Hepatocyte (in vitro differentiated cells): ENCODE data around the gene SGF29. TPM values are rescaled to one million over a fixed set of nuclear protein-coding genes. Genes with fewer than 3 reads are reported as not detected.
"Not testable (repeated sequence)": the region's sequence is repeated elsewhere in the genome, so short reads cannot be mapped to it uniquely, and the experiment has no call there.

Experiments
- DNase-seq: peaks from one replicate; pipeline ENCODE4 v3.0.0-alpha.2; 2016; ENCODE audit warnings: low spot score
- H2AFZ ChIP-seq: fragments of 200-600 bp; sonication (generic); 2 replicates; pipeline ENCODE4 v1.6.0; 2016; ENCODE audit warnings: antibody characterized with exemption, mild to moderate bottlenecking
- H3K27ac ChIP-seq: fragments of 200-600 bp; sonication (generic); 2 replicates; pipeline ENCODE4 v1.5.1; 2016; ENCODE audit warnings: mild to moderate bottlenecking
- H3K27me3 ChIP-seq: fragments of 200-600 bp; sonication (generic); 2 replicates; pipeline ENCODE4 v1.6.1; 2016
- H3K36me3 ChIP-seq: fragments of 200-600 bp; sonication (generic); replicated peaks from 2 replicates; pipeline ENCODE4 v1.5.1; 2016; ENCODE audit warnings: low read depth; ENCODE audit not compliant: insufficient read depth
- H3K4me1 ChIP-seq: fragments of 200-600 bp; sonication (generic); 2 replicates; pipeline ENCODE4 v1.5.1; 2016; ENCODE audit warnings: mild to moderate bottlenecking, moderate library complexity; ENCODE audit not compliant: insufficient read depth
- H3K4me2 ChIP-seq: fragments of 200-600 bp; sonication (generic); 2 replicates; pipeline ENCODE4 v1.6.0; 2016
- H3K4me3 ChIP-seq: fragments of 200-600 bp; sonication (generic); 2 replicates; pipeline ENCODE4 v1.5.1; 2016; ENCODE audit warnings: mild to moderate bottlenecking
- H3K79me2 ChIP-seq: fragments of 200-600 bp; sonication (generic); 2 replicates; pipeline ENCODE4 v1.6.0; 2017; ENCODE audit warnings: mild to moderate bottlenecking
- H3K9me2 ChIP-seq: fragments of 200-600 bp; sonication (generic); replicated peaks from 2 replicates; pipeline ENCODE4 v1.6.0; 2017; ENCODE audit warnings: mild to moderate bottlenecking; ENCODE audit not compliant: insufficient read depth
- H3K9me3 ChIP-seq: fragments of 200-600 bp; sonication (generic); 2 replicates; pipeline ENCODE4 v1.5.1; 2016; ENCODE audit warnings: low read depth, mild to moderate bottlenecking
- H4K20me1 ChIP-seq: fragments of 200-600 bp; sonication (generic); 2 replicates; pipeline ENCODE4 v1.6.0; 2016; ENCODE audit warnings: mild to moderate bottlenecking; ENCODE audit not compliant: insufficient read depth, poor library complexity, severe bottlenecking
- CTCF ChIP-seq: fragments of 200-600 bp; sonication (generic); IDR thresholded peaks from 2 replicates; pipeline ENCODE4 v1.5.1; 2016; ENCODE audit warnings: antibody characterized with exemption, mild to moderate bottlenecking; ENCODE audit not compliant: poor library complexity
- EZH2 ChIP-seq: fragments of 200-600 bp; sonication (generic); IDR thresholded peaks from 2 replicates; pipeline ENCODE4 v1.6.1; 2016; ENCODE audit warnings: antibody characterized with exemption, mild to moderate bottlenecking, borderline replicate concordance
- EZH2phosphoT487 ChIP-seq: fragments of 200-600 bp; sonication (generic); IDR thresholded peaks from one replicate; pipeline ENCODE4 v1.6.1; 2018; ENCODE audit warnings: antibody characterized with exemption, mild to moderate bottlenecking, low read depth, moderate library complexity; ENCODE audit not compliant: unreplicated experiment, severe bottlenecking
- WGBS: methylation state at CpG from one replicate; pipeline ENCODE4 v1.1.6; 2016; ENCODE audit warnings: low lambda C conversion rate; ENCODE audit errors: missing lambda C conversion rate; 5-methylcytosine and 5-hydroxymethylcytosine counted together
- polyA plus RNA-seq: library from polyadenylated mRNA; unstranded; fragments of >200 nt; fragmentation: Nextera tagmentation; extraction: Ambion mirVana; gene quantifications from 2 replicates; pipeline ENCODE4 v1.2.1, GENCODE V29; 2016
- total RNA-seq: library from RNA; depleted of rRNA; stranded (reverse); fragments of >200 nt; gene quantifications from 2 replicates; pipeline ENCODE4 v1.2.3, GENCODE V29; 2014

SGF29 gene
- total and polyA plus RNA-seq, 2 experiments from 2014 or later: 12.7 to 14.1 TPM

- 96% methylated on average over 22 of the region's 22 CpGs for WGBS
- DNase-seq: no peak
- Histone ChIP-seq H2AFZ (no peak overlapping the region), H3K4me1 (no peaks in the 10 kb centered on the region), H3K4me2 (no peak overlapping the region), H3K79me2 (no peaks in the 10 kb centered on the region), H4K20me1 (no peaks in the 10 kb centered on the region), H3K27ac (no peak overlapping the region), H3K9me3 (no peaks in the 10 kb centered on the region), H3K27me3 (no peaks in the 10 kb centered on the region), H3K4me3 (no peak overlapping the region), H3K36me3 (no peaks in the 10 kb centered on the region), H3K9me2 (no peaks in the 10 kb centered on the region)
- no peak for TF ChIP-seq EZH2
- TF ChIP-seq EZH2phosphoT487: no peak
- no peak for TF ChIP-seq CTCF
These were observed 36.9 kb downstream of the SGF29 start for GRCh38 chr16:28590384-28591340.

- TF ChIP-seq EZH2: no peak
- WGBS: 93% methylated on average over 6 of the region's 6 CpGs
- Histone ChIP-seq H3K27ac (no peak overlapping the region), H3K36me3 (no peaks in the 10 kb centered on the region), H3K9me2 (no peaks in the 10 kb centered on the region), H3K9me3 (no peaks in the 10 kb centered on the region), H3K4me1 (peaks cover 3% of the 10 kb centered on the region), H2AFZ (no peak overlapping the region), H3K27me3 (no peaks in the 10 kb centered on the region), H3K4me3 (no peak overlapping the region), H4K20me1 (no peaks in the 10 kb centered on the region), H3K4me2 (no peak overlapping the region), H3K79me2 (no peaks in the 10 kb centered on the region)
- no peak for DNase-seq
These were observed 37.6 kb downstream of the SGF29 start for GRCh38 chr16:28591355-28591754.

GRCh38 chr16:28592511-28592910 is 38.8 kb downstream of the SGF29 start:
- Histone ChIP-seq H3K36me3 (no peaks in the 10 kb centered on the region), H3K9me2 (no peaks in the 10 kb centered on the region), H2AFZ (no peak overlapping the region), H3K79me2 (no peaks in the 10 kb centered on the region), H3K27ac (no peak overlapping the region), H3K4me1 (peaks cover 11% of the 10 kb centered on the region), H4K20me1 (no peaks in the 10 kb centered on the region), H3K4me2 (no peak overlapping the region), H3K9me3 (no peaks in the 10 kb centered on the region), H3K27me3 (no peaks in the 10 kb centered on the region), H3K4me3 (no peak overlapping the region)
- 99% methylated on average over 5 of the region's 5 CpGs for WGBS
- TF ChIP-seq EZH2phosphoT487 (no peak), EZH2 (no peak), CTCF (no peak)
- DNase-seq: no peak

- 97% methylated on average over 13 of the region's 13 CpGs for WGBS
- DNase-seq: no peak
These were observed 39.3 kb downstream of the SGF29 start for GRCh38 chr16:28592979-28593553.

GRCh38 chr16:28595451-28595850 is 41.7 kb downstream of the SGF29 start:
- H3K36me3 ChIP-seq, H3K27me3 ChIP-seq, H3K4me2 ChIP-seq, H3K79me2 ChIP-seq, H2AFZ ChIP-seq, H4K20me1 ChIP-seq, H3K9me2 ChIP-seq, H3K9me3 ChIP-seq, DNase-seq, H3K4me3 ChIP-seq, H3K27ac ChIP-seq: not testable (repeated sequence)
- WGBS: 95% methylated on average over 6 of the region's 6 CpGs
- peaks cover 11% of the 10 kb centered on the region for H3K4me1 ChIP-seq

More at GRCh38 chr16:28592979-28593553, 39.3 kb downstream of the SGF29 start:
- Histone ChIP-seq H3K9me2 (no peaks in the 10 kb centered on the region), H3K79me2 (no peaks in the 10 kb centered on the region), H2AFZ (no peak overlapping the region), H3K4me1 (peaks cover 11% of the 10 kb centered on the region), H4K20me1 (no peaks in the 10 kb centered on the region), H3K4me3 (no peak overlapping the region), H3K4me2 (no peak overlapping the region), H3K9me3 (no peaks in the 10 kb centered on the region), H3K27me3 (no peaks in the 10 kb centered on the region), H3K27ac (no peak overlapping the region), H3K36me3 (no peaks in the 10 kb centered on the region)
- TF ChIP-seq EZH2 (no peak), EZH2phosphoT487 (no peak), CTCF (no peak)
